ENCODE results near the gene LACTBL1. TPM values are rescaled to one million over a fixed set of nuclear protein-coding genes. Genes with fewer than 3 reads are reported as not detected.

The LACTBL1 gene
- total RNA-seq, 2 experiments from 2014 or later, result not detected

- peak overlapping the region; percentile 49; the same call in 1 of the 2 replicates for H2AFZ ChIP-seq (ENCODE audit: low read length)
- CTCF ChIA-PET (ENCODE audit: unreplicated experiment), result no interaction called here
Observed at GRCh38 chr1:22976461-22977243, 4.0 kb upstream of the LACTBL1 start.

GRCh38 chr1:22976127-22976460, 3.4 kb upstream of the LACTBL1 start:
- CTCF ChIA-PET (ENCODE audit: unreplicated experiment), result no interaction called here
- no TSS peak for BruUV-seq (replicated peaks)
- peak overlapping the region; percentile 49; the same call in 1 of the 2 replicates for H2AFZ ChIP-seq (ENCODE audit: low read length)

More at GRCh38 chr1:22976461-22977243, 4.0 kb upstream of the LACTBL1 start:
- TF ChIP-seq CTCF (conservative IDR thresholded peaks at IDR 0.05; ENCODE audit: low read length), result peak; percentile 95
- TF ChIP-seq EZH2phosphoT487 (IDR thresholded peaks at IDR 0.05; ENCODE audit: borderline replicate concordance, low read depth, low read length), result no peak
- BruUV-seq (replicated peaks), result no TSS peak
- no peak overlapping the region for H3K4me3 ChIP-seq (ENCODE audit: low read depth, low read length, poor library complexity, severe bottlenecking)
- no peak overlapping the region for H3K27ac ChIP-seq (ENCODE audit: low read depth, low read length, poor library complexity, severe bottlenecking)
- no peaks in the 10 kb centered on the region for H3K36me3 ChIP-seq (ENCODE audit: insufficient read depth, low read length)
- H3K9me3 ChIP-seq (ENCODE audit: low read length), result no peaks in the 10 kb centered on the region
- intact Hi-C loops (cut with micrococcal nuclease; ENCODE audit: unreplicated experiment), result loop anchor here (1.0 to 5.0 kb wide), 5 partner anchors 122 to 566 kb away; no protein-coding TSS in a partner anchor
- H3K79me2 ChIP-seq (ENCODE audit: insufficient read depth, low read depth, low read length), result no peaks in the 10 kb centered on the region
- no peaks in the 10 kb centered on the region for H4K20me1 ChIP-seq (ENCODE audit: insufficient read depth, low read length)
- no peak overlapping the region for H3K4me2 ChIP-seq (ENCODE audit: low read length)
- peak; percentile 78 for DNase-seq (ENCODE audit: low spot score)
- POLR2A ChIA-PET, result interaction anchor here (0.7 kb wide), 1 partner anchor 150 kb away, joined by 3 read pairs; no protein-coding TSS in a partner anchor
- no peaks in the 10 kb centered on the region for H3K9me2 ChIP-seq (ENCODE audit: insufficient read depth, low read length)
- no peaks in the 10 kb centered on the region for H3K4me1 ChIP-seq (ENCODE audit: insufficient read depth, low read length, poor library complexity, severe bottlenecking)

More at GRCh38 chr1:22976127-22976460, 3.4 kb upstream of the LACTBL1 start:
- Histone ChIP-seq H3K4me2 (ENCODE audit: low read length) (no peak overlapping the region), H3K9me3 (ENCODE audit: low read length) (no peaks in the 10 kb centered on the region), H4K20me1 (ENCODE audit: insufficient read depth, low read length) (no peaks in the 10 kb centered on the region), H3K79me2 (ENCODE audit: insufficient read depth, low read depth, low read length) (no peaks in the 10 kb centered on the region), H3K9me2 (ENCODE audit: insufficient read depth, low read length) (no peaks in the 10 kb centered on the region), H3K27ac (ENCODE audit: low read depth, low read length, poor library complexity, severe bottlenecking) (no peak overlapping the region), H3K4me3 (ENCODE audit: low read depth, low read length, poor library complexity, severe bottlenecking) (no peak overlapping the region), H3K4me1 (ENCODE audit: insufficient read depth, low read length, poor library complexity, severe bottlenecking) (no peaks in the 10 kb centered on the region), H3K36me3 (ENCODE audit: insufficient read depth, low read length) (no peaks in the 10 kb centered on the region)
- DNase-seq (ENCODE audit: low spot score), result no peak
- intact Hi-C loops (cut with micrococcal nuclease; ENCODE audit: unreplicated experiment), result loop anchor here (1.0 to 5.0 kb wide), 5 partner anchors 122 to 566 kb away; no protein-coding TSS in a partner anchor
- POLR2A ChIA-PET, result no interaction called here
- no peak for TF ChIP-seq CTCF (conservative IDR thresholded peaks at IDR 0.05; ENCODE audit: low read length)
- no peak for TF ChIP-seq EZH2phosphoT487 (IDR thresholded peaks at IDR 0.05; ENCODE audit: borderline replicate concordance, low read depth, low read length)
